GM19438 (cell line): ENCODE results near the gene CACNB2.
"Not testable (repeated sequence)": the region's sequence is repeated elsewhere in the genome, so short reads cannot be mapped to it uniquely, and the experiment has no call there.

Source experiments
- ATAC-seq: cut with Tn5 transposase; IDR thresholded peaks from one replicate; pipeline ENCODE4 v1.9.1; 2021; ENCODE audit warnings: low read depth; ENCODE audit not compliant: unreplicated experiment

Gene CACNB2

GRCh38 chr10:18591141-18591540 is 450.9 kb downstream of the CACNB2 start:
- not testable (repeated sequence) for ATAC-seq
